Brain microvascular endothelial cell (primary cell): ENCODE measurements around the gene CFI.

Experiments
- DNase-seq: peaks from one replicate; pipeline ENCODE4 v3.0.0-alpha.2; 2020
- H3K27ac ChIP-seq: fragments of 250-450 bp; sonication (Bioruptor Pico); 2 replicates; pipeline ENCODE4 v1.5.1; 2020; ENCODE audit warnings: mild to moderate bottlenecking, moderate library complexity
- H3K27me3 ChIP-seq: fragments of 250-450 bp; sonication (Bioruptor Pico); replicated peaks from 2 replicates; pipeline ENCODE4 v1.5.1; 2020; ENCODE audit warnings: mild to moderate bottlenecking
- H3K36me3 ChIP-seq: fragments of 250-450 bp; sonication (Bioruptor Pico); replicated peaks from 2 replicates; pipeline ENCODE4 v1.5.1; 2020; ENCODE audit warnings: mild to moderate bottlenecking
- H3K4me3 ChIP-seq: 2 replicates; pipeline ENCODE4 v1.5.1; 2011; ENCODE audit warnings: low read depth, mild to moderate bottlenecking, control low read depth, low read length, moderate library complexity
- in situ Hi-C: cut with HindIII; loops from 2 replicates; pipeline ENCODE4 v1.10.0; 2017; ENCODE audit warnings: low sequenced_read_pairs, low pct_ligation_motif_present
- TF ChIP-seq, protein P1 (sequence below): IDR thresholded peaks from 2 replicates; pipeline ENCODE4 v1.5.1; 2011; ENCODE audit warnings: low read depth, mild to moderate bottlenecking, moderate library complexity, low read length, control low read depth, inconsistent platforms; ENCODE audit errors: missing control alignments

CFI gene

DNA sequence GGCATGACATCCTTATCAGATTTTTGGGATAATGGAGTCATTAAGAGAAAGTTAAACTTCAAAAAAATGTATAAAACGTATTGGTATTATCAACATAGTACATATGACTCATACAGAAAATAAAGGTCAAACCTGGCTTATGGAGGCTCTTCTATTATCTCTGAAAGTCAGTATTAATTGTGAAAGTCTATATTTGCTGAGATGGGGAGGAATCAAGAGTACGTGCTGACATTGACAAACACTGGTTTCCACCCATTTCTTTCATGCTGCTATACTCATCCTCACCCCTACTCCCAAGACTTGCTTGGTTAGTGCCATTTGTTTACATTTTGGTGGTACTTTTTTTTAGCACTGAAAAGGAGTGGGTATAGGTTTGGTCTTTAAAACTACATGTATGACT is 41.1 kb downstream of the CFI start:
- in situ Hi-C loops = no loop called here
- H3K27me3 ChIP-seq = no peaks in the 10 kb centered on the region
- TF ChIP-seq, protein P1, sequence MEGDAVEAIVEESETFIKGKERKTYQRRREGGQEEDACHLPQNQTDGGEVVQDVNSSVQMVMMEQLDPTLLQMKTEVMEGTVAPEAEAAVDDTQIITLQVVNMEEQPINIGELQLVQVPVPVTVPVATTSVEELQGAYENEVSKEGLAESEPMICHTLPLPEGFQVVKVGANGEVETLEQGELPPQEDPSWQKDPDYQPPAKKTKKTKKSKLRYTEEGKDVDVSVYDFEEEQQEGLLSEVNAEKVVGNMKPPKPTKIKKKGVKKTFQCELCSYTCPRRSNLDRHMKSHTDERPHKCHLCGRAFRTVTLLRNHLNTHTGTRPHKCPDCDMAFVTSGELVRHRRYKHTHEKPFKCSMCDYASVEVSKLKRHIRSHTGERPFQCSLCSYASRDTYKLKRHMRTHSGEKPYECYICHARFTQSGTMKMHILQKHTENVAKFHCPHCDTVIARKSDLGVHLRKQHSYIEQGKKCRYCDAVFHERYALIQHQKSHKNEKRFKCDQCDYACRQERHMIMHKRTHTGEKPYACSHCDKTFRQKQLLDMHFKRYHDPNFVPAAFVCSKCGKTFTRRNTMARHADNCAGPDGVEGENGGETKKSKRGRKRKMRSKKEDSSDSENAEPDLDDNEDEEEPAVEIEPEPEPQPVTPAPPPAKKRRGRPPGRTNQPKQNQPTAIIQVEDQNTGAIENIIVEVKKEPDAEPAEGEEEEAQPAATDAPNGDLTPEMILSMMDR = no peak
- no peak overlapping the region for H3K4me3 ChIP-seq
- H3K36me3 ChIP-seq = no peaks in the 10 kb centered on the region
- no peak overlapping the region for H3K27ac ChIP-seq
- no peak for DNase-seq

DNA sequence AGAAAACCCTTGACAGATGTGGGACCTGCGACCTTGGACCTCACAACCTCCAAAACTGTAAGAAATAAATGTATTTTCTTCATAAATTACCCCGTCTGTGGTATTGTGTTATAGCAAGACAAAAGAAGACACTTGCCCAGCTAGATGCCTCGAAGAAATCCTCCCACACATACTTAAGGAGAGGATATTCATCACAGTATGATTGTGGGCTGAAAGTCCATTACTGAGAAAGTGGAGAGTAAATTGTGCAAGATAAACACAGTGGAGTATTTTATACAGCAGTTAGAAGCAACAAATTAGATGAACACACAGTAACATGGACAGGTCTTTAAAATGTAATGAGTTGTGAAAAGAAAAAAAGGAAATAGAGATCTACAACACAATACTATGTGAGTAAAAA is 46.1 kb downstream of the CFI start:
- Histone ChIP-seq H3K27me3 (no peaks in the 10 kb centered on the region), H3K4me3 (no peak overlapping the region), H3K36me3 (no peaks in the 10 kb centered on the region), H3K27ac (no peak overlapping the region)
- DNase-seq = no peak
- TF ChIP-seq, protein P1 = no peak
- in situ Hi-C loops = no loop called here

DNA sequence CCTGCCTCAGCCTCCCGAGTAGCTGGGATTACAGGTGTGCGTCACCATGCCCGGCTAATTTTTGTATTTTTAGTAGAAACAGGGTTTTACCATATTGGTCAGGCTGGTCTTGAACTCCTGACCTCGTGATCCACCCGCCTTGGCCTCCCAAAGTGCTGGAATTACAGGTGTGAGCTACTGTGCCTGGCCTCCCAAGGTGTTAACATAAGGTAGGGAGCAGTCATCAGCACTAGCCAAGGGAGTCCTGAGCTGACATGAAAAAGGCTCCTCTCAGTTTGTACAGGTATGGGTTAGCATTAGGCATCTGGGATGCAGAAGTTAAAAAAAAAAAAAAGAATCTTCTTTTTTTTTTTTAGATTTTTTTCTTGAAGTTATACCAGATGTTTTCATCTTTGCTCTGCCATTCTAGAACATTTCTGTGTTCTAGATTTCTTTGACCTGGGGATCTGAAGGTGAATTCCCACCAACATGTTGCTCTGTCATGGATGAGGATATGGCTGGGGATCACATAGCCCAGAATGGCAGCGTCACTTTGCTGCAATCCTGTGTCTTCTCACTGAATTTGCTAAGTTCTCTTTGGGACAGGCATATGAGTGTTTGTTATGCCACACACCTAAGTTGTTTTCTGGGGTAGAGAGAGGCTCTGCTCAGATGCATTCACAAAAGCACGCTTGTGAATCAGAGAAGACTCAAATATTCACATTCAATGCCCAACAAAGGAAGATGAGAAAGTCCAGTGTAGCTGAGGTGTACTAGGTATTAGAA is 47.5 kb downstream of the CFI start:
- no peak overlapping the region for H3K4me3 ChIP-seq
- in situ Hi-C loops = no loop called here
- H3K27me3 ChIP-seq = no peaks in the 10 kb centered on the region
- H3K27ac ChIP-seq = no peak overlapping the region
- DNase-seq = no peak
- TF ChIP-seq, protein P1 = no peak
- no peaks in the 10 kb centered on the region for H3K36me3 ChIP-seq

DNA sequence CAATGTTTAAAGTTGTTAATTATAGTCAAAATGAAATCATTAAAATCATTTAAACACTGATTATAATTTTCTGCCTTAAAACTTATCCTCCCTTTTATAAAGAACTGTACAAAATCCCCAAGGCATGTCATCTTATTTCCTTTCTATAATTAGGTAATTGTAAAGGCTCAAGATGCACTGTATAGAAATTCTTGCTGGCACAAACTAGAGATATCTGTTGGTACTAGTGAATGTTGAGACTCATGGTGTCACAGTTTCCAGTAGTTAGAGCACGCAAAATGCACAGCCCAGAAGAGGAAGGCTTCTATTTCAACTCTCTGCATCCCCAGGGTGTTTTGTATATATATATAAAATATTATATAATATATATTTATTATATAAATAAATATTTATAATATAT is 49.3 kb downstream of the CFI start:
- Histone ChIP-seq H3K27me3 (no peaks in the 10 kb centered on the region), H3K36me3 (no peaks in the 10 kb centered on the region), H3K4me3 (no peak overlapping the region), H3K27ac (no peak overlapping the region)
- TF ChIP-seq, protein P1 = no peak
- in situ Hi-C loops = no loop called here
- DNase-seq = no peak

DNA sequence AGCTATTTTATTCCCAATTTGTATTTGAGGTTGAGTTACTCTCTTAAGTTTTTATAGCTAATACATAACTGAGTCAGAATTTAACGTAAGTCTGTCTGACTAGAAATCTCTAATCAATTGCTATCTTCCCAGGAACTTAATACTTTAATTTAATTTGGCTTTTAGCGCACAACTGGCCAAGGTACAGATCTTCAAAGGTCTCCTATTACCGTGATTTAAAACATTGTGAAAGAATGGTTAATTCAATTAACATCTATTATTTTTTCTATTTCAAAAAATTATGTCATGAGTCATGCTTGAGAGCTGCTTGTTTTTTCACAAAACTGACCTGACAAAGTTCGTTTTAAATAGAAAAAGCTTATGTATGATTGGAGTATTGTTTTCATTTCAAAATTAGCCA is 49.9 kb downstream of the CFI start:
- Histone ChIP-seq H3K27me3 (no peaks in the 10 kb centered on the region), H3K4me3 (no peak overlapping the region), H3K27ac (no peak overlapping the region), H3K36me3 (no peaks in the 10 kb centered on the region)
- TF ChIP-seq, protein P1 = no peak
- in situ Hi-C loops = no loop called here
- DNase-seq = no peak
